ENCODE data around the gene ABCC12.
"Not testable (repeated sequence)": the region's sequence is repeated elsewhere in the genome, so short reads cannot be mapped to it uniquely, and the experiment has no call there.

Gene ABCC12

DNA sequence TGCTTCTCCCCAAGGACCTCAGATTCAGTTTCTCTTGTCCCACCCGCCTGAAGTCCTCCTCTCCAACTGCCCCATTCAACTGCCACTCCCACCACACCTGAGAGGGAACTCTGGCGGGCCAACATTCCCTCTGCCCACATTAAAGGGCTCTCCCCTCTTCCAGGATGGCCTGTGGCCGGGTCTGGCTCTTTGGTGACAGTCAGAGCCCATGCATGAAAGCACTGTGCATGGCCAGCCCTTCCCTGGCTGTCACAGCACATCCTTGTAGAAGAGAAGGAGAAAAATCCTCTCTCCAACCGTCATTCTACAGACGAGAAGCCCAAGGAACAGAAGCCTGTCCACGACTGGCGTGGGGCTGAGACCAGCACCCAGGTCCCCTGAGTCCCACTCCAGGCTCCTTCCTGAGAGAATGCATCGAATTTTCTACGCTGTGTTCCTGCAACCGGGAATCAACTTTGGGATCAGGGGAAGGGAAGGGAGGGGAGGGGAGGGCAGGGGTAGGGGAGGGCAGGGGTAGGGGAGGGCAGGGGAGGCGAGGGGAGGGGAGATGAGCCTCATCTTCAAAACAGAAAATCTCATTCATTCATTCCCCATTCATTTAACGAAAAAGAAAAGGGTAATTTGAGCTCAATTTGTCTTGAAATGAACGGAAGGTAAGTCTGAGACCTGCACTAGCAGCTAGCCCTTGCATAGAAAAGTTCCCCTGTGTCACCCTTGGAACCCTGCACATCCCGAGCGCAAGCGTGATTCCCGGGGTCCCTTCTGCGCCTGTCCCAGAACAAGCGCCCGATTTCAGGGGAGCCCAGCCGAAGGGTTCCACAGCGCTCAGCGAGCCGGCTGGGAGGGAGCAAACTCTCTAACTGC is at the start of gene ABCC12:
Gene ABCC12, minus strand, starts transcription at position 68 of the 864 bp plus-strand sequence. CDS start 9,569 bp downstream, outside the sequence.
- no peak for FAIRE-seq

DNA sequence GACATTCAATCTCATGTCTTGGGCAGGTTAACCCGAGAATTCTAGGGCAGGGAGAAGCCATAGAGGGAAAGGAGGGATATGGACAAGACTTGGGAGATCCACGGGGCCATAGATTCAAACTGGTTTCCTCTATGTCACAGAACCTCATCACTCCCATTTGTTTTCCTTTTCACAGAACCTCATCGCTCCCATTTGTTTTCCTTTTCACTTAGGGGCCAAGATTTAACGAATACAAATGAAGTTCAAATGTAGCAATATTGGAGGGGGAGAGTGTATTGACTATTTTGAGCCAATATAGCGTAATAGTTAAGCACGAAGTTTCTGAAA is 49.0 kb upstream of the ABCC12 start:
- FAIRE-seq, result no peak

DNA sequence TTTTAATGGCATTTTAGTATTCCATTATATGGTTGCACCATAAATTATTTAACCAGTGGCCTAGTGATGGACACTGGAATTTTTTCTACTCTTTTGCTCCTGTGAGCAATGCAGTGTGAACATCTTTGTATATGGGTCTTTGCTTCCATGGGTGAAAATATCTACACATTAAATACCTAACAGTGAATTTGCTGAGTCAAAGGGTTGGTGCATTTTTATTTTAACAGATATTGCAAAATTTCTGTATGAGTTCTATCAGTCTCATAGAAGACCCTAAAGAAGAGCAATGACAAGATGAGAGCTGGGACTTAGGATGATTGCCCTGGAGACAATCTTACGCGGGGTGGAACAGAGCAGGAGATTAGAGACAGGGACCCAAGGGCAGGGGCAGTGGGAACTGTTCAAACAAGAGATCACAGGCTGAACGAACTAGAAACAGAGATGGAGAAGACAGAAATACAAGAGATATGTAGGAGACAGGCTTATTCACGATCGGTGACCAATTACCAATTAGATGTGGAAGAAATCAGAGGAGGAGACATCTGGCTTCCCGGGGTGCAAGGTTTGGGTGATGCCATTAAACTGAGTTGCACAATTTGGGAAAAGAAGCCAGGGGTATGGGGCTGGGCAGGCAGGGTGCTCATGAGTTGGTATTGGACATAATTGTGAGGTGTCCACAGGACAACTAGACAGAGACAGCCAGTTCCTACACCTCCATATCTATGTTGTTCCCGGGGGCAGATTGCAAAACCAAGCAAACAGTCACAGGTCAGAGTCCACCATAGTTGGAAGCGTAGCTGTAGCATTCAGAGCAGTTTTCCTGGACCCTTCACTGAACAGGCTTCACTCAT is 48.4 kb upstream of the ABCC12 start:
- FAIRE-seq, result no peak

DNA sequence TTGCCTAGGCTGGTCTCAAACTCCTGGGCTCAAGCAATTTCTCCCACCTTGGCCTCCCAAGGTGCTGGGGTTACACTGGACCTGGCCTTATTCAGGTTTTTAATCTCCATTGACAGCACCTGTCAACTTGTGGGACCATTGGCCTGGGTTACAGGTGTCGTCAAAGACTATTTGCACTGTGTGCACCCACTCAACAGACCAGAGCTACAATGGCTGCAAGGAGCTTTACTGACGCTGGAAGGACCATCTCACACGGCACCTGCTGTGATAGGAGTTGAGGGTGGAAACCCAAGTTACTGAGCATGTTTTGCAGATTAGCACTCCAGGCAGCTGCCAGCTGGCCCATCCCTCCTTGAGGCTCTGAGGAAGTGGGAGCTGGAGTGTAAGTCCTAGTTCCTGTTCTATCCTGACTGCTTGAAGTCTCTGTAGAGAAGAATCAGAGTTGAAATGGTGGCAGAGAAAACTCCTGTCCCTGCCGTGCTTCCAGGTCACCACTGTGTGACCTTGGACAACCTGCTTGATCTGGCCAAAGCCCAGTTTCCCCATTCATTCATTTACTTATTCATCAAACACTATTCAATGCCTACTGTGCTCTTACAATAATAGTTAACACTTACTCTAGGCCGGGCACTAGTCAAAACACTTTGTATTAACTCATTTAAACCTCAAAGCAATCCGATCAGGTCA is 45.9 kb upstream of the ABCC12 start:
- FAIRE-seq, result no peak

DNA sequence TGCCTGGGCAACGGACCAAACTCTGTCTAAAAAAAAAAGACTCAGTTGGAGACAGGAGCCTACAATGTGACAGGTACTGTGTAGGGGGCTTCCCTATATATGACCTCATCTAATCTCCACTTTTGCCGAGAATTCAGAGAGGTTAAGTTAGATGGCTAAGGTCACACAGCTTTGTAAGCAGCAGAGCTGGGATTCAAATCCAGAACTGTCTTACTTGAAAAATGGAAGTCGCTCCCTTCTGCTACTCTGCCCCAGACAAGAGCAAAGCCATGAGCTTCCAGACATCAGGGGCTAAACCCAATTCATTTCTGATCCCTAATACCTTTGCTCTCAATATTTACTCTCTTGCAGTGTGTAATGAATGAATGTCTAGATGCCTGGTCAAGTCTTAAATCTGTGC is 41.5 kb upstream of the ABCC12 start:
- no peak for FAIRE-seq

DNA sequence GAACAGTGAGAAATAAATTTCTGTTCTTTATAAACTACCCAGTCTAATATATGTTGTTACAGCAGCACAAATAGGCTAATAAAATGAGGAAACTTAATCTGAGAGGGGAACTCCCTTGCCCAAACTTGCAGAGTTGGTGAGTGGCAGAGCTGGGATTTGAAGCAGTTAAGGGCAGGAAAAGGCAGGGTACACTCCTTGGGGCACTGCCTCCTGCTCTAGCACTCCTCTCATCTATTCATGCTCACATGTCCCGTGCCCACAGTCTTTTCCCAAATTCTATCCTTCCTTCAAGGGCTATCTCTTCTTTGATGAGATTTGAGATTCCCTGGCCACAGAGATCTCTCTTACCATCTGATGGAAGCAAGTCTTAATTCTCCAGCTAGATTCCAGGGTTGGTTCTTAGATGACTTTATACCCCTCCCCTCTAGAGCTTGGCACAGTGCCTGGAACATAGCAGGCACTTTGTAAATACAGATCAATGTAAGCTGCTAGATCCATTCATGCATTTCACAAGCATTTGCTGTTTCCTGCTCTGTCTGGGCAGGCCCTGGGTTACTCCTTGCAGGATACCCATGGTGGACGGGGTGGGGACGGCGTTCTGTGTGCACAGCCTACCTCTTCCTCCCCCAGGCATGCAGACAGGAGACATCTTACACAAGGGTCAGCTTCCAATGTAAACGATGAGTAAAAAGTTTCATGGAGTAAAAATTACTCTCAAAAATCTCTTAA is 39.2 kb upstream of the ABCC12 start:
- FAIRE-seq, result no peak

DNA sequence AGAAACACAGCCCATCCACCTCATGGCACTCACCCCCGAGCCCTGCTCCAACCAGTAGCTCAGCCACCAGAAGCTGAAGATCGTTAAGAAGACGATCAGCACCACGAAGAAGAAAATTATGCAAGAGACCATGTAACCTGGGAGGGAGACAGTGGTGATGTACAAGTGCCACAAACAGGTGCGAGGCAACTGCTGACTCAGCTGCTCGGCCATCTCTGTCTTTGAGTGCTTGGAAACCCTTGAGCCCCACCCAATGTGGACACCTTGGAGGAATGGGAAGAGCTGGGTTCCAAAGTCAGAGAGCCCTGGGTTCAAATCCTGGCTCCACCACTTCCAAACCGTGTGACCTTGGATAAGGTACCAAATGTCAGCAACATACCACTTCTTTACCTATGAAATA is 38.1 kb upstream of the ABCC12 start:
- FAIRE-seq, result no peak

DNA sequence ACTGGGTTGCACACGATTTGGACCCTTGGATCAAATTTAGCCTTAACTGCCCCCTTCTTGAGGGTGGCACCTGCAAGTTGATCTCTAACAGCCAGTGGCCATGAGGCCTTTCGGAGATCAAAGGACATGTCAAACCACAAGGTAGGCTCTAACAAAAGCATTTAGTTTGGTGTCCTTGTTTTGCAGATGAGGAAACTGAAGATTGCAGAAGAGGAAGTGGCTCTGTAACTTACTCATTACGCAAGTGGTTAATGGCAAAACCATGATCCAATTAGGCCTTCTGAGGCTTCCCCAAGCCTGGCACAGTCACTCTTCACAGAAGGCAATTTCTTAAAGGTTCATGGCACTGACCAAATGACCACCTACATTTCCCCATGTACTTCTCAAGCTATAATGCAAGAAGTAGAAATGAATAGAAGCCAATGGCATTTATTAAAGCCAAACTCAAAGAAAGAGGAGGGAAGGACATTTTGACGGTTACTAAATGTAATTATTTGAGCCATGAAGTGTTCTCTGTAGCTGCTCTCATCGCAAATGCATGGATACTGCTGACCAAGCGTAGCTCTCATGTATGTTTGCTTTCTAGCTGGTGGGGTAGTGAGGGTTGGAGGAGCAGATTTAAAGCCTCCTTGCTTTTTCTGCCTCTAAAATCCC is 32.8 kb upstream of the ABCC12 start:
- FAIRE-seq, result no peak

DNA sequence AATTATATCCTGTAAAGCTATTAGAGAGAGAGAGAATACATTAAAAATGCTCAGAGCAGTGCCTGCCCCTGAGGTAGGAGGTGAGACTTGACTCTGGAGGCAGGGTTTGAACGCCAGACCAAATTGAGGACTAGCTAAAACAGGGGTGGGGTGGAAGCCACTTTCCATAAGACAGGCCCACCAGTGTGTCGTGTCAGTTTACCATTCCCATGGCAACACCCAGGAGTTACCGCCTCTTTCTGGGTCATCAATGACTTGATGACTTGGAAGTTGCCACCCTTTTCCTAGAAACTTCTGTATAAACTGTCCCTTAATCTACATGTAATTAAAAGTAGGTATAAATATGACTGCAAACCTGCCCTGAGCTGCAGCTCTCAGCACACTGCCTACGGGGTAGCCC is 32.0 kb upstream of the ABCC12 start:
- no peak for FAIRE-seq

DNA sequence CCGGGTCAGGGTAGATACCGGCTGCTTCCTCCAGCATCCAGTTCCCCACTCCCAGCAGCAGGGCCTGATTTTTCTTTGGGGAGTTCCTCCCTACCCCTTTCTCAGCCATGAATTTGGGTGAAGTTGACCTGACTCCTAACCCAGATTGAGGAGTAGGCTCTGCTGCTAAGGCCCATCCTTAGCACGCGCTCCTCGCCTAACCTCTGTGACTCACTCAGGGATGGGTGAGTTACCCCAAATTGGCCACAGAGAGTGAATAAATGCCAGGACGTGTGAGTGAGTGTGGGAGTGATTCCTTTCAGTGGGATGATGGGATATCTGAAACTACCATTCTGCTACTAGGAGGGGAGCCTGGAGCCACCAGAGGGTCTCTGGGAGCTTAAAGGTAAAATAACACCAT is 28.9 kb upstream of the ABCC12 start:
- FAIRE-seq, result no peak

DNA sequence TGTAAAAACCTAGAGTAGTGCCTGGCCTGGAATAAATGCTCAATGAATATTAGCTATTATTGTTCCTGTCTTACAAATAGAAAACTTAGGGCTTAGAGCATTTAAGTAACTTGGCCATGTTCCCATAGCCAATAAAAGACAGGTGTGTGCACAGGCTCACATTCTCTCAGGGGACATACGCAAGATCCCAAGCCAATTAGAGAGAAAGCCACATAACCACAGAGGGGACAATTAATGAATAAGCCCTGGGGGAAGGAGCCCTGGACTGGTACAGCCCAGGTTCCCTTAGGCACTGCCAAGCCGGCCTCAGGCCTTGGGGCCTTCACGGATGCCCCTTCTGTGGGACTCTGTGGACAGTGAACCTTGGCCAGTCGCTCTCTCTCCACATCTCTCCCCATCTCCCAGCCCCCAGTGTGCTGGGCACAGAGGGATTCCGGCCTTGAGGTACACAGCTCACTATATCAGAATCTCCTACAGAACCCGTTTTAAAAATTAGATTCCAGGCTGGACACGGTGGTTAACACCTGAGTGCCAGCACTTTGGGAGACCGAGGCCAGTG is 27.3 kb upstream of the ABCC12 start:
- FAIRE-seq, result no peak

DNA sequence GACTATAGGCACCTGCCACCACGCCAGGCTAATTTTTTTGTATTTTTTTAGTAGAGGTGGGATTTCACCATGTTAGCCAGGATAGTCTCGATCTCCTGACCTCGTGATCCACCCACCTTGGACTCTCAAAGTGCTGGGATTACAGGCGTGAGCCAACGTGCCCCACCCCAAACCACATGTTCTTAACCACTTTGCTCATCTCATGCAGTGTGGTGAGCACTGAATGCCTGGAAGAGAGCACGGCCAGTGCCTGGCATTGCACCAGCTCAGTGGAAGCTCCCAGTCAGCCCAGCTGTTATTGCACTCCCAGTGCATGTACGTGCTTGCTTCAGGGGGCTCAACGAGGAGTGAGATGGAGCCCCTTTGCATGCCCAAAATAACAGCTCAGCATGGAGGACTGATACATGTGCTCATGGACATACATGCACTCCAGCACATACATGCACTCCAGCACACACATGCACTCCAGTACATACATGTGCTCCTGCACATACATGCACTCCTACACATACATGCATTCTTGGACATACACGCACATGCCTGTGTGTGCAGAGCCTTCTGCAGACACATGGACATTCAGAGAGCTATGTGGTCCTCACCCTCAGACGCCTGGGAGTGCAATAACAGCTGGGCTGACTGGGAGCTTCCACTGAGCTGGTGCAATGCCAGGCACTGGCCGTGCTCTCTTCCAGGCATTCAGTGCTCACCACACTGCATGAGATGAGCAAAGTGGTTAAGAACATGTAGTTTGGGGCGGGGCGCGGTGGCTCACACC is 26.1 kb upstream of the ABCC12 start:
- FAIRE-seq, result not testable (repeated sequence)

DNA sequence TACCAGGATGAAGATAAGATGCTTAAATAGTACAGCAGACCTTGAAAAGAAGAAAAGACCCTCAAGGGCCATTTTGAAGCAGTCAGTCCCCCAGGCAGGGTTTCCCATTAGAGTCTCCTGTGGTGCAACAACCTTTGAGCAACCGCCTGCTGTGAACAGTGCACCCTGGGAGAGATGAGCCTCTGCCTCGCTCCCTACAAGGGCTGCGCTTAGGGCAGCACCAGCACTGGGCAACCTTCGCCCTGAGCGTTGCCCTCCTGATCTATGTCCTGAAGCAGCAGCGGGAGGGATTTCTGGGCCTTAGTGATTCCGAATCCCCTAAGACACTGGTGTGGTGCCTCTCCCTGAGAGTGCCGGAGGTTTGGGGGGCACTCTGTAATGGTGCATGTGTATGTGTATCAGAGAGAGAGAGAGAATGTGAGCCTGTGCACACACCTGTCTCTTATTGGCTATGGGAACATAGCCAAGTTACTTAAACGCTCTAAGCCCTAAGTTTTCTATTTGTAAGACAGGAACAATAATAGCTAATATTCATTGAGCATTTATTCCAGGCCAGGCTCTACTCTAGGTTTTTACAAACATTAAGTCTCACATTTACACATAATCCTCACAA is 25.2 kb upstream of the ABCC12 start:
- no peak for FAIRE-seq

DNA sequence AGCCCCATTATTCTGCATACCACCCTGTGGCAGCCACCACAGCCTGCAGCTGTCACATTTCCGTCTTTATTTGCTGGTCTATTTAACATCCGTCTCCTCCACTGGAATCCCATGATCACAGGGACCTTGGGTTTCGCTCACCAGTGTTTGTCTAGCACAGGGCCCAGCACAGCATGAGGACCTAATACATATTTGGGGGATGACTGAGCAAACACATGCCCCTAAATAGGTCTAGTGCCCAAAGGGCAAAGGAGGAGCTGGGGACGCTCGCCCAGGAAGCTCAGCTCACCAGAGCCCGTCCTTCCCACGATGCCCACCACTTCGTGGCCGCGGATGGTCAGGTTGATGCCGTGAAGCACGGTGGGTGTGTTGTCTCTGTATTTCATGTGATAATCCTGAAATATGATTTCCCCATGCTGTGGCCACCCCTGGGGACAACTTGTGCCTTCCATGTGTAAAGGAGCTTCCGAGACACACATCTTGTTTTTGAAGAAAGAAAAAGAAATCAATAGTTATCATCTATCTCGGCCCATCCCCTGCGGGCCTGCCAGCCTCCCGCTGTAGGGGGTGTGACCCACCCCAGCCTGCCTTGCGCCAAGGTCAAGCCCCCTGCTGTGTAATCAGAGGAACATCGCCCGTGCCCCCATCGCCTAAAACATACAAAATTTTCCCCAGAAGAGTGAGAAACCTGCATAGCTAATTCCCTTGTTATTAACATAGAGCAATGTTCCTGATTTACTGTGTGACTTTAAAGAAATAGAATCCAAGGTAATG is 21.0 kb upstream of the ABCC12 start:
- no peak for FAIRE-seq

DNA sequence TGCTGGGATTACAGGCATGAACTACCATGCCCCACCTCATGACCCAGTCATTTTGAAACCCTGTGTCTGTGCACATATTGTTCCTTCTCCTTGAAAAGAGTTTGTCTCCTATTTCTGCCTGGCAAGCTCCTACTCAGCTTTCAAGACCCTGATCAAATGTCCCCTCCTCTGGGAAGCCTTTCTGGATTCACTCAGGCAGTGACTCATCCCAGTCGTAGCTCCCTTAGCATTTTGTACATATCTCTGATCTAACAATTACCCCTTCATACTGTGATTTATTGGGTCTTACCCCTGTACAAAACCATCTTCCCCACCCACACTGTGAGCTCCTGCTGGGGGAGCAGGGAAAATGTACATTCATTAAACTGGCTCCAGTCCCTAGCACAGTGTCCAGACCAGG is 18.1 kb upstream of the ABCC12 start:
- no peak for FAIRE-seq

DNA sequence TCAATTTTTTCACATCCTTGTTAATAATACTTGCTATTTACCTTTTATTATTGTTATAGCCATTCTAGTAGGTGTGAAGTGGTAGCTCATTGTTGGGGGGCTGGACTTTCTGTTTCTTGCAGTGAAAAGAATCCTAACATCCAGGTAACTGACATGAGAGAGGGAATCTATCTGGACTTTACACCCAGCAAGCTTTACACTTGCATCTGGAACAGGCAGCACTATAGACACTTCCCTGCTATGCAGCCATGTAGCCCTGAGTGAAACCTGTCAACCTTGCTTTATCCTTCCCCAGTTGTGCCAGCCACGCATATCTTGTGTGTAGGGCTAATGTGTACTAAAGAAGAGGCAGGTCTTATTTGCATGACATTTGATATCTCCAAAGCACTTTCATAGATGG is 16.9 kb upstream of the ABCC12 start:
- no peak for FAIRE-seq

DNA sequence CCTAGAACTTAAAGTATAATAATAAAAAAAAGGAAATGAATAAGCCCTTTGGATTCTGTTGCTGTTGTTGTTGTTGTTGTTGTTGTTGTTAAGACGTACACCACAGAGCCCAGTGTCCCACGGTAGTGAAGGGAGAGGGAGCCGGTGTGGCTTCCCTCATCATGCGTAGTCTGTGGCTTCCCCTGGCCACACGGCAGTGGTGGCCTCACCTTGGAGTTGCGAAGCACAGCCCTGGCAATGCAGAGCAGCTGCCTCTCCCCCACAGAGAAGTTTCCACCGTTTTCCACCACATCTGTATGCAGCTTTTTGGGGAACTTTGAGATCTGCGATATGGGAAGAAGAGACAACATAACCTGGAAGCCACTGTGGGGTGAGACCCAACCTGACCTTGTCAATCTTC is 14.1 kb upstream of the ABCC12 start:
- FAIRE-seq, result no peak

DNA sequence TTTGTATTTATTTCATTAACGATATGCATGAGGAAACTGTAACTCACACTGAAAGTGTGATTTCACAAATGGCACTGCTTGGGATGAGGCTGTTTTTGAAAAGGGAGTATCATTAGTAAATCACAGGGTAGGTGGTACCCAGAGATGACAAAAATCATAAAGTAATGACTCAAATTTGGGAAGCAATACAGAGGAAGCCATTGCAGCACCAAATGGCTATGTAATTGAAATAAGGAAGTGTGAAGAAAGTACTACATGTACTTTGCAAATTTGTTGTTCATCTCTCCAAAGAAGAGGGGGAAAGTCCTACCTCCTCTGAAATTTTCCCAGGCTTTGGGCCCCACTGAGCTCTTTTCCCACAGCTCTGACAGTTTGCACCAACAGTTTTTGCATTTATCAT is 12.3 kb upstream of the ABCC12 start:
- no peak for FAIRE-seq

DNA sequence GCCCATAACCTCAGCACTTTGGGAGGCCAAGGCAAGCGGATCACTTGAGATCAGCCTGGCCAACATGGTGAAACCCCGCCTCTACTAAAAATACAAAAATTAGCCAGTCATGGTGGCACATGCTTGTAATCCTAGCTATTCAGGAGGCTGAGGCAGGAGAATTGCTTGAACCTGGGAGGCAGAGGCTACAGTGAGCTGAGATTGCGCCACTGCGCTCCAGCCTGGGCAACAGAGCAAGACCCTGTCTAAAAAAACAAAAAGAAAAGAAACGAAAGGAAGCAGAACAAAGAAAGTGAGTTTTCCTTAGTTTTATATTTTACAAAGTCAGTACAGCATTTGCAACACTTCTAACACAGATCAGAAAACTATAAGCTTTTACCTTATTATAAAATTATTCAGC is 10.8 kb upstream of the ABCC12 start:
- FAIRE-seq, result not testable (repeated sequence)

Measured in islet of Langerhans (tissue), 1 donor.